ENCODE measurements around the gene FAM210B.

DNA sequence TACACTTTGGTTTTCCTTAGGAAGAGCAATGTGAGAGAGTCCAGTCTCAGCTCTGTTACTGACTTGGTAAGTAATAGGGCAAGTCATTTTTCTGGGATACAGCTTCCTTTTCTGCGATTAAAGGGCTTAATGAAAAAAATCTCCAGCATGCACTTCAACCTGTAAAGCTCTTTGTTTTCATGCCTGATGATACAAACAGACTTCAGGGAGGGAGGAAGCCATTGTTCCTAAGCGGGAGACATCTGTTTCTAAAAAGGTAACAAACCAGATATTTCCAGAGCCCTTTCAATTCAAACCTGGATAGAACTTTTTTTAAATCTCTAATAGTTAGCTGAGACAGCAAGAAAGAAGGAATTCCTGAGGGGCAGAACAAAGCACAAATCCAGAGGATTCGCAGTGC is 48.1 kb downstream of the FAM210B start:
- TF ChIP-seq E2F6 (IDR thresholded peaks at IDR 0.05; ENCODE audit: borderline replicate concordance in 1 of 2, extremely low read depth in 1 of 2, insufficient read depth in 1 of 2, insufficient read length in 1 of 2, low read depth in 1 of 2, low read length in 1 of 2, poor library complexity in 1 of 2, severe bottlenecking in 1 of 2) (no peak), POLR3A (IDR thresholded peaks at IDR 0.05; ENCODE audit: borderline replicate concordance, extremely low read depth, insufficient read depth, insufficient read length) (no peak), SIN3A (IDR thresholded peaks at IDR 0.05; ENCODE audit: borderline replicate concordance in 2 of 2, control insufficient read depth in 1 of 2, low read depth in 2 of 2, low read length in 2 of 2) (no peak)
- TF ChIP-seq, protein P1, sequence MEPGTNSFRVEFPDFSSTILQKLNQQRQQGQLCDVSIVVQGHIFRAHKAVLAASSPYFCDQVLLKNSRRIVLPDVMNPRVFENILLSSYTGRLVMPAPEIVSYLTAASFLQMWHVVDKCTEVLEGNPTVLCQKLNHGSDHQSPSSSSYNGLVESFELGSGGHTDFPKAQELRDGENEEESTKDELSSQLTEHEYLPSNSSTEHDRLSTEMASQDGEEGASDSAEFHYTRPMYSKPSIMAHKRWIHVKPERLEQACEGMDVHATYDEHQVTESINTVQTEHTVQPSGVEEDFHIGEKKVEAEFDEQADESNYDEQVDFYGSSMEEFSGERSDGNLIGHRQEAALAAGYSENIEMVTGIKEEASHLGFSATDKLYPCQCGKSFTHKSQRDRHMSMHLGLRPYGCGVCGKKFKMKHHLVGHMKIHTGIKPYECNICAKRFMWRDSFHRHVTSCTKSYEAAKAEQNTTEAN (CRISPR knock-in tag; IDR thresholded peaks at IDR 0.05), result no peak
